Measurements from ENCODE around the gene PPP1CA.

DNA sequence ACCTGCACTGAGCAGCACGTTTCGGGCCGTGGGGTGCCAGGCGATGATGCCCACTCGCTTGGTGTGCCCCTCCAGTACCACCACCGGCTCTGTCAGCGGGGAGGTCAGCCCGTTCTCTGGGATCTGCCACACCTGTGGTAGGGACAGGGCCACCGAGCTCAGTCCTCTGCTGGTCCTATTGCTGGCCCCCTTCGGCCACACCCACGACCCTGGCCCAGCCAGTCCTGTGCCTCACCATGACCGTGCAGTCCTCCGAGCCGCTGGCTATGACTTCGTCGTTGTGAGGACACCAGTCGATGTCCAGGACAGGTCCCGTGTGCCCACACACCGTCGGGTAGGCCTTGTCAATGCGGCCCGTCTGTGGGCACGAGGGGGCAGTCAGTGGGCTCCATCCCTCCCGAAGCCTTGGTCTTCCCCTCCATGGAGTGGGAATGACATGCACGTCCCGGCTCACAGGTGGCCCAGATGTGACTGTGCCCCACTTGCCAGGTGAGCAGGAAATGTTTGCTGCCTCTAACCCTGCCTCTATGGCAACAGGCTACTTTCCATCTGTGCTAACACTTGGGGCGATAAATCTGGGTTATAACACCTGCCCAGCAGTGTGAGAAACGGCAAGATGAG is 40.2 kb upstream of the PPP1CA start:
- TF ChIP-seq POLR2A (IDR thresholded peaks at IDR 0.05) (no peak), CTCF (IDR thresholded peaks at IDR 0.05) (no peak)

Data from thyroid gland (tissue), 4 donors.